IMR-90 (cell line): ENCODE results near the gene MARCO.

Experiments
- RAD21 ChIP-seq: IDR thresholded peaks from 2 replicates; pipeline ENCODE4 v1.6.1; 2012; ENCODE audit warnings: low read length, improper control_type of control experiment
- TF ChIP-seq, protein P1 (sequence below): conservative IDR thresholded peaks from 2 replicates; pipeline ENCODE4 v1.5.1; 2012; ENCODE audit warnings: mild to moderate bottlenecking, low read depth, low read length, improper control_type of control experiment

DNA sequence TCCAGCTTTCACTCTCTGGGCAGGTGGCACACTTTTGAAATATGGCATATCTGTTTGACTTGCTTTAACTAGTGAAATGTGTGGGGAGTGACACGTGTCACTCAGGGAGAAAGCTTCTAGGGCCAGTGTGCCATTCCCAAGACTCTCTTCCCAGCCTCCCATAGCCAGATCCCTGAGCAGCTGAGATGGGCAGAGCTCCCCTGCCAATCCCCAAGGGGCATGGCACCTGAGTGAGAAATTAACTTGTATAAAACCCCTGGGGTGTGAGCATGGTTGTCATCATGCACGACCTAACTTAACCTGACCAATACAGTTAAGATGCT is 39.0 kb upstream of the MARCO start:
- TF ChIP-seq, protein P1, sequence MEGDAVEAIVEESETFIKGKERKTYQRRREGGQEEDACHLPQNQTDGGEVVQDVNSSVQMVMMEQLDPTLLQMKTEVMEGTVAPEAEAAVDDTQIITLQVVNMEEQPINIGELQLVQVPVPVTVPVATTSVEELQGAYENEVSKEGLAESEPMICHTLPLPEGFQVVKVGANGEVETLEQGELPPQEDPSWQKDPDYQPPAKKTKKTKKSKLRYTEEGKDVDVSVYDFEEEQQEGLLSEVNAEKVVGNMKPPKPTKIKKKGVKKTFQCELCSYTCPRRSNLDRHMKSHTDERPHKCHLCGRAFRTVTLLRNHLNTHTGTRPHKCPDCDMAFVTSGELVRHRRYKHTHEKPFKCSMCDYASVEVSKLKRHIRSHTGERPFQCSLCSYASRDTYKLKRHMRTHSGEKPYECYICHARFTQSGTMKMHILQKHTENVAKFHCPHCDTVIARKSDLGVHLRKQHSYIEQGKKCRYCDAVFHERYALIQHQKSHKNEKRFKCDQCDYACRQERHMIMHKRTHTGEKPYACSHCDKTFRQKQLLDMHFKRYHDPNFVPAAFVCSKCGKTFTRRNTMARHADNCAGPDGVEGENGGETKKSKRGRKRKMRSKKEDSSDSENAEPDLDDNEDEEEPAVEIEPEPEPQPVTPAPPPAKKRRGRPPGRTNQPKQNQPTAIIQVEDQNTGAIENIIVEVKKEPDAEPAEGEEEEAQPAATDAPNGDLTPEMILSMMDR, result no peak
- no peak for TF ChIP-seq RAD21
